HEK293 (cell line): Measurements from ENCODE around the gene MPPED1.

Experiments used
- CTCF ChIP-seq: fragments of 450-650 bp; formaldehyde crosslinking; IDR thresholded peaks from 2 replicates; pipeline ENCODE4 v1.5.1; 2016; ENCODE audit warnings: missing biosample characterization, missing genetic modification characterization
- KLF10 ChIP-seq: fragments of 450-650 bp; IDR thresholded peaks from 2 replicates; pipeline ENCODE4 v1.5.1; 2018; ENCODE audit warnings: missing biosample characterization, mild to moderate bottlenecking, missing genetic modification characterization
- YY1 ChIP-seq: fragments of 450-650 bp; formaldehyde crosslinking; IDR thresholded peaks from 2 replicates; pipeline ENCODE4 v1.5.1; 2018; ENCODE audit warnings: missing biosample characterization, missing genetic modification characterization
- ZEB2 ChIP-seq: fragments of 450-650 bp; formaldehyde crosslinking; IDR thresholded peaks from 2 replicates; pipeline ENCODE4 v1.5.1; 2016; ENCODE audit warnings: missing biosample characterization, missing genetic modification characterization
- ZNF10 ChIP-seq: fragments of 450-650 bp; formaldehyde crosslinking; IDR thresholded peaks from 2 replicates; pipeline ENCODE4 v1.5.1; 2017; ENCODE audit warnings: missing biosample characterization, missing genetic modification characterization
- ZNF24 ChIP-seq: fragments of 450-650 bp; formaldehyde crosslinking; IDR thresholded peaks from 2 replicates; pipeline ENCODE4 v1.5.1; 2016; ENCODE audit warnings: missing biosample characterization, missing genetic modification characterization
- ZNF266 ChIP-seq: fragments of 450-650 bp; formaldehyde crosslinking; IDR thresholded peaks from 2 replicates; pipeline ENCODE4 v1.5.1; 2016; ENCODE audit warnings: missing biosample characterization, missing genetic modification characterization, low read depth
- ZNF558 ChIP-seq: fragments of 450-650 bp; formaldehyde crosslinking; IDR thresholded peaks from 2 replicates; pipeline ENCODE4 v1.5.1; 2016; ENCODE audit warnings: missing biosample characterization, missing genetic modification characterization
- ZNF596 ChIP-seq: fragments of 450-650 bp; IDR thresholded peaks from 2 replicates; pipeline ENCODE4 v1.5.0; 2018; ENCODE audit warnings: missing biosample characterization, mild to moderate bottlenecking, missing genetic modification characterization, moderate library complexity
- TF ChIP-seq, protein P1 (sequence below): fragments of 450-650 bp; formaldehyde crosslinking; IDR thresholded peaks from 2 replicates; pipeline ENCODE4 v1.5.1; 2016; ENCODE audit warnings: missing biosample characterization, missing genetic modification characterization

DNA sequence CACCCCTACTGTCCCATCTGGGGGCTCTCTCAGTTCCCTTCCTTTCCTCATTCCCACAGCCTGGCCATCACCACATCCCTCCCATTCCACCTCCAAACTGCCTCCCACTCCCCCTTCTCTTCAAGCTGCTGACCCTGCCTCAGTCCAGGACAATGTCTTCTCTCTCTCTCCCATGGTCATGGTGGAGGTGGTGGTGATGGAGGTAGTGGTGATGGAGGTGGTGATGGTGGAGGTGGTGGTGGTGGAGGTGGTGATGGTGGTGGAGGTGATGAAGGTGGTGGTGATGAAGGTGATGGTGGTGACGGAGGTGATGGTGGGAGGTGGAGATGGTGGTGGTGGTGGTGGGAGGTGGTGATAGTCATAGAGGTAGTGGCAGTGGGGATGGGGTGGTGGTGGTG, 87.0 kb downstream of the MPPED1 start:
- no peak for TF ChIP-seq ZNF596 (tag by site-specific recombination)
- no peak for TF ChIP-seq CTCF (tag by site-specific recombination)
- TF ChIP-seq ZNF24 (tag by site-specific recombination): no peak
- TF ChIP-seq ZNF10 (tag by site-specific recombination): no peak
- no peak for TF ChIP-seq ZEB2 (tag by site-specific recombination)
- TF ChIP-seq ZNF266: no peak
- TF ChIP-seq, protein P1, sequence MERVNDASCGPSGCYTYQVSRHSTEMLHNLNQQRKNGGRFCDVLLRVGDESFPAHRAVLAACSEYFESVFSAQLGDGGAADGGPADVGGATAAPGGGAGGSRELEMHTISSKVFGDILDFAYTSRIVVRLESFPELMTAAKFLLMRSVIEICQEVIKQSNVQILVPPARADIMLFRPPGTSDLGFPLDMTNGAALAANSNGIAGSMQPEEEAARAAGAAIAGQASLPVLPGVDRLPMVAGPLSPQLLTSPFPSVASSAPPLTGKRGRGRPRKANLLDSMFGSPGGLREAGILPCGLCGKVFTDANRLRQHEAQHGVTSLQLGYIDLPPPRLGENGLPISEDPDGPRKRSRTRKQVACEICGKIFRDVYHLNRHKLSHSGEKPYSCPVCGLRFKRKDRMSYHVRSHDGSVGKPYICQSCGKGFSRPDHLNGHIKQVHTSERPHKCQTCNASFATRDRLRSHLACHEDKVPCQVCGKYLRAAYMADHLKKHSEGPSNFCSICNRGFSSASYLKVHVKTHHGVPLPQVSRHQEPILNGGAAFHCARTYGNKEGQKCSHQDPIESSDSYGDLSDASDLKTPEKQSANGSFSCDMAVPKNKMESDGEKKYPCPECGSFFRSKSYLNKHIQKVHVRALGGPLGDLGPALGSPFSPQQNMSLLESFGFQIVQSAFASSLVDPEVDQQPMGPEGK (tag by site-specific recombination): no peak
- no peak for TF ChIP-seq KLF10 (tag by site-specific recombination)
- TF ChIP-seq ZNF558 (tag by site-specific recombination): no peak
- no peak for TF ChIP-seq YY1 (tag by site-specific recombination)
